ENCODE data around the gene MVB12B.

MVB12B gene

DNA sequence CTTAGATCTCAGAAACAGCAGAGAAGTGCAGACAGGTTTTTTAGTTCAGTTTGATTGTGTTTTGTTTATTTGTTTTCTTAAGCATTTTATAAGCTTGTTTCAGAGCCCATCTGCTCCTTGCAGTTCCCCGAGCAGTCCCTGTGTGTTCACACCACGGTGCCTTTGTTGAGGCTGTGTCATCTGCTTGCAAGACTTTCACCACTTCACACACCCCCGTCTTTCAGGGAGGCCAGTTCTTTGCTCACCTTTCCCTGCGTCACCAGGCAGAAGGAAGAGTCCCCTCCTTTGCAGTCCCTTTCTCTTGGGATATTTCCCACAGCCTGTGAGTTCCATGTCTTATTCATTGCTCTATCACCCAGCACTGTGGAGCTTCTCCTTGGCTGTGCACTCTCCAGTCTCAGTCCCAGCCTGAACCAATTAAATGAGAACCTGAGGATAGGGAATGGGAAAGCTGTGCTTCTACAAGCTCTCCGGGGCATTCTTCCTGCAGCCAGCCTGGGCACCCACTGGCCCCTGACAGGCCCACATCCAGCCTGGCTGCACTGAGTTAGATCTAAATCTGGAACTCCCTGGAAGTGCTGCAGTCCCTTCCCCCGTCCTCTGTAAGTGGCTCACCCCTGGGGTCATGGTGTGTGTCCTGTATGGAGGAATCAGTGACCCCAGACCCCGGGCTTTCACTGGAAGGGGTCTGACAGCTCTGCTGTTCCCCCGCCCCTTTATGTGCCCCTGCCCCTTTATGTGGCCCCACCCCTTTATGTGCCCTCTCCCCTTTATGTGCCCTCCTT is 5.5 kb downstream of the MVB12B start:
- DNase-seq, result no peak

DNA sequence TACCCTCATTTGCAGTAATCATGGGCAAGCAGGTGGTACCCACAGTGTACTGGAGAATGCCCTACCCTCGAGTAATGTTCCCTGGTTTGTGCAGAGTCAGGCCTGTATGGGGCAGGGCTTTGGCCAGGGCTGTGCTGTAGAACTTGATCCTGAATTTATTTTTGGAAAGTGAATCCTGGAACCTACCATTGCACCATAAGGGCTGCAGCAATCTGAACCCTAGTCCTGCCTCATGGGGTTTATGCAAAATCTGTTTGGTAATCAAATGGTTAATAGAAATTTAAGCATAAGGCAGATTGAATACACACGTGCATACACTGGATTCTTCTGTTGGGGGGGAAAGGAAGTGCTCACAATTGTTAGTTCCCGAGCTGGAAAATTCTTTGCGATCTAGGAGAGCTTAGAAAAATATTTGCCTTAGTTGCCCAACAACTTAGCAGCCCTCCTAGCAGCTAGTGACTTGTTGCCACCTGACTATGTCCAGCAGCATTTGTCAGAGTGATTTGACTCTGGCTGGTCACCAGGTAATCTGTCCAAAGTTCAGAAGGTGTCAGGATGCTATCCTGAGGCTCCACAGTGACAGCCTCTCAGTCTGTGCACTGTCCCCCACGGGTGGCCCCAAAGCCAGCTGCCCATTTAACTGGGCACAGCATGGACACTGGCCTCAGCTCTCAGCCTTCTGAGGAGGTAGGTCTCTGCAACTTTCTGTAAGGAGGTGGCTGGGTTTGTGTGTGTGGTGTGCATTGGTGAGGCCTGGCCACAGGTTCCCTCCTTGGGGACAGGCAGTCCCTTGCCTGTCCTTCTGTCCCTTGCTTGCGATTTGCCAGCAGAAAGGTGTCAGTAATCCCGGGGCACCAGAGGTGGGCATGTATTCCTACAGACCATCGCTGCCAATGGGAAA is 8.3 kb downstream of the MVB12B start:
- DNase-seq, result no peak

DNA sequence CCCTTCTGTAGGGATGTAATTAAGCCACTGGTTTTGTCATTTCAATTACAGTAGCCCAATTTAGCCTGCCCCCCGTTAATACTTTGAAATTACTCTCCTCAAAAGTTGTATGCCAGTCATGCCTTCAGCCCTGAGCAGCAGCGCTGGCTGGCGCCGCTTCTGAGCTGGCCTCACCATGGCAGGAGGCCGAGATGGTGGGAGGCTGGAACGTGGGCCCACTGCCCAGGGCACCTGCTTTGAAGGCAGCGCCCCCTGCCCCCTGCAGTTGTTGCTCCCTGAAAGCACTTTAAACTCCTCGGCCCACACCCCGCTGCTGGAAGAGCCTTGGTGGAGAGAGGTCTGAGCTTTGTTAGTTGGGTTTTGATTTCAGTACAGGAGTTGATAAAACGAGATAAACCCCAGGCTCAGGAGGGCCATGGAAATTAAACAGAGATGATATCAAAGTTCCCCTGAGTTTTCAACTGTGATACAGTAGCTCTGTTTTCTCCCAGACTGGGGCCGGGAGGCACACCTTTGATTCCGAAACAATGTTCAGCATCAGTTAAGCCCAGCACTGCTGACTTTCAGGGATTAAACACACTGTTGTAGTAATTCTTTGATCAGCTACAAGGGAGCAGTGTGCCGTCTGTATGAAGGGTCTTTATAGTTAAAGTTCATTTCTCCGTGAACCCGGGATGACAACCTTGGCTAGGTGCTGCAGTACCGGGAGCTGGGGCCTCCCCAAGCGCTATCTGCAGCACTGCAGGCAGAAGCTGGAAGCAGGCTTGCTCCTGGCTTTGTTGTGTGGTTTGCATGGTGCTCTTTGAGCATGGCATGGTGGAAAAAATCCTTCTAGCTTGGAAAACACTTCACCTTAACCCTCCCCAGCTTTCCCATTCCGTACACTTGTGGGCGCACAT is 9.5 kb downstream of the MVB12B start:
- no peak for DNase-seq

DNA sequence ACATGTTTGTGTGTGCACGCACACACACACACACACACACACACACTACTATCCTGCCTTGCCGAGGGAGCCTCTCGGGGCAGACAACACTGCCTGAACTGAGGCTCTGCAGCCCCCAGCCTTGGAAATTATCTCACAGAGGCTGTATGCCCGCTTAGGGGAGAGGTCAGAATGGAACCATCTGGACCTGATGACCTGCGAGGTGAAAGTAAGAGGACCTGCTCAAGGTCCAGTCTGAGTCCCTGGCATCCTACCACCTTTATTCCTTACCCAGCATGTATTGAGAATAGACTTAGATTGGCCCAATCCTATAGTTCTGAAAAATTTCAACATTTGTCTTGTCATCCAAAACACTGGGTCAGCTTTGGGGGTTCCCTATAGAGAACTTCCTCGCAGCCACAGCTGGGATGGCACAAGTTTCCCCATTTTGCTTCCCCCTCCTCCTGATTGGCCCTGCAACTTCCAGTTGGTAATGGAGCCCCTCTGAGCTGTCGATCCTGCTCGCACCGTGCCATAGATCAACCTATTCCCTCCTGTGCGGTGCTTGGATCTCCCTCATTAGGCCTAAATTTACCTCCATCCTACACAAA is 10.2 kb downstream of the MVB12B start:
- no peak for DNase-seq

DNA sequence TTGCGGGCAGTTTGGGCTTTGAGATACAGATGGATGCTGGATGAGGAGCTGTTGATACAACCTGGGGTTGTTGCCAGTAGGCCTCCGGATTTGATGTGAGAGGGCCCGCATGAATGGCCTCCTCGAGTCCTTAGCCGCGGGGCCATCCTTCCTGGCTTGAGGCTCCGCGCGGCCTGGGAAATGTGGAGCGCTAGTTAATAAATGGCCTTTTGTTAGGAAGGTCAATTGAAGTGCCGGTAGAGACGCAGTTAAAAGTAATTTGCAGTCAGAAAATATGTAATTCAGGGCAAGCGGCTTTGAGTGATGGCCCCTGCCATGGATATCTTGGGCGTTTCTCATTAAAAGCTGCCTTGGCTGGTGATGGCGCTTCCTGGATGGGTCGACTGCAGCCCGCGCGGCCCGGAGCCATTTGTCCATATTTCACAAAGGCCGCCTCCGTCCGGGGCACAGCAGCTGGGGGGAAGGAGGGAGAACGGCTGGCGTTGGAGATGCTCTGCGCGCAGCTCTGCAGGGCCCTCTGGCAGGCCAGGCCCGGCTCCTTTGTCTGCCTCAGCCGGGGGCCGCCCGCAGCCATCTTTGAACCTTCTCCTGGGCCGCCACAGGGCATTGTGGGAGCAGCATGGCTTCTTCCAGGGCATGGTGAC is 11.2 kb downstream of the MVB12B start:
- DNase-seq, result no peak

DNA sequence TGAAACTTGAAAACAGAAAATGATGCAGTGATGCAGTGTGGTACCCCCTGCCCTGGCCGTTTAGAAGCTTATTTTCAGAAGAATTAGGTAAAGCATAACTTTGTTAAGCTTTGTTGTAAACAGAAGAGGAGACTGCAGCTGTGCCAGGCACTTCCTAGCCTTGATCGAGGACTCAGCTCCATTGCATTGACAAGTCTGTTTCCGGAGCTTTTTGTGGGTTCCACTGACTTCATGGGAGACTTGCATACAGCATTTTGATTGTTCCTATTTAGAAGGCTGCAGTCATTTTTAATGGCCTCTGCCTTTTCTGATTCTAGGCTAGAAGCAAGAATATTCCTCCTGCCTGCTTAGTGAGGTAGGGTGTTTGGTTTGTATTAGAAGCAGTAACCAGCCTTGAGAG is 12.3 kb downstream of the MVB12B start:
- DNase-seq, result no peak

DNA sequence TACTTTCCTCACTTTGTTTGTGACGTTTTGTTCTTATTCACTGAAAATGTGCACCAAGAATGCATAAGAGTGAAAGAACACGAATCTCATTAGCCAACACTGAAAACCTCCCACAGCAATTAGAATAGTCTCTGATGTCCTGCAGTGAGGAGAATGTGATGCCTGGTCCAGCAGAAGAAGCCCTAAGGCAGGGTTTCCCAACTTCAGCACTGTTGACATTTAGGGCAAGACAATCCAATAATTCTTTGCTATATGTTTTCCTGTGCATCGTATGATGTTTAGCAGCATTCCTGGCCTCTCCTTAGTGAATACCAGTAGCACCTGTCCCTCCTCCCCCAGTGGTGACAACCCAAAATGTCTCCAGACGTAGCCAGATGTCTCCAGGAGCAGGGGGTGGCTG is 14.8 kb downstream of the MVB12B start:
- DNase-seq, result no peak

DNA sequence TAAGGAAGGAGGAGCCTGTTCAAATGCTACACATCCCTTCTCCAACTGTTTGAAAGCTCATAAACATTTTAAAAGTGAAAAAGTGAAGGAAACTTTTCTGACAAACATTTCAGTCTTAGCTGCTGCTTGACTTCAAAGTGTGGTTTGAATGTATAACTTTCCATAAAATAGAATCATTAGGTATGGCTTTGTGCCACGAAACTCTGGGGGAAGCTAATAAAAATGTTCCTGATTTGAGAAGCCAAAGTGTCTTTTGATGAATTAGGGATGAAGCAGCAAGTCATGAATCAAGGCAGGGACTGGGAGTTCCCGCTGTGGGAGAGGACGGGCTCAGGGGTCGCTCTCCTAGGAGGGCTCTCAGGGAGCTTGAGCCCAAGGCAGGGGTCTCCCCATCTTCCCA is 15.3 kb downstream of the MVB12B start:
- DNase-seq, result no peak

DNA sequence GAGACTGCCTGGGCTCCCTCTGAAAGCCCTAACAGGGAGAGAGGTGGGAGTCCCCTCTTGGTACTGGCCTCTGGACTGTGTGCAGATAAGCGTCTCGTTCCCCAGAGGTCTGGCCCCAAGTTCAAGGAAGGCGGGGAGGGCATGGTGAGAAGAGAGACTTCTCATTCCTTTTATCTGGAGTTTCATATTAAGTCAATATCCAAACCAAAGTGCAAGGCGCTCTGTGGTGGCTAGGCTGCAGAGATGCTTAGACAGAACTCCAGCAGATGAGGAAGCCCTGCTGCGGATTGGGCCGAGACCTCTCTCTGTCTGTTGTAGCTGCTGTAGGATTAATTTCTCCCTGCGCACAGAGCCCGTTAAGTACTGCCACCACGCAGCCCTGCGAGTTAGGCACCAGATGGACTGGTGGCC is 16.0 kb downstream of the MVB12B start:
- no peak for DNase-seq

DNA sequence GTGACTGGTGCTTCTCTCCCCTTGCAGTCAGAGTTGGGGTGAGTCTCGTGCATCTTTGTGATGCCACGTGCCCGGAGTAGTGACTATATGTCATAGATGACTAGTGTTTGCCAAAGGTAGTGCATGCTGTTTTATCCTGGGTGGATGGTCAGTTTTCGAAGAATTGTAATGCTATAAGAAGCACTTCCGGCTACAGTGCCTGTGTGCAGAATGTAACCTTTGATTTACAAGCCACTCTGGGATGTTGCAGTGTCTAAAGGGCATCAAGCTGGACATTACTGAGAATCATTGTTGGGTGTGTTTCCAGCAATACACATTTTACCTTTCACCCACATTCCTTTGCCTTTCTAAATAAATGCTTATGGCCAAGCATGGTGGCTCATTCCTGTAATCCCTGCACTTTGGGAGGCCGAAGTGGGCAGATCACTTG is 16.7 kb downstream of the MVB12B start:
- DNase-seq, result no peak

DNA sequence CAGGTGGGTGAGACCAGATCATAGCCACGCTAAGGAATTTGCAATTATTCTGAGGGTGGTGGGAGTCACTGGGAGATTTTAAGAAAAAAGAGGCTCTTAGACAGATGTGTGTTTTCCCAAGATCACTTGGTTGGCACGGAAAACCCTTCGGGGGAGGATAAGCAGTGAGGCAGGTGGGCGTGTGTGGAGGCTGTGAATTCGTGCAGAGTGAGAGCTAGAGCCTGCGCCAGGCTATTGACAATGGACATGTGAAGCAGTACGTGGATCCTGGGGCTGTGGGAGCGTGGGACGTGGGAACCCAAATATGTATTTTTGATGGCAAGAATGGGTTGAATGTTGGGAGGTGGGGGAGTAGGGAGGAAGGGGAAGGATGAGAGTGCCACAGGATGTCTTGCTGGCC is 19.4 kb downstream of the MVB12B start:
- DNase-seq, result no peak

DNA sequence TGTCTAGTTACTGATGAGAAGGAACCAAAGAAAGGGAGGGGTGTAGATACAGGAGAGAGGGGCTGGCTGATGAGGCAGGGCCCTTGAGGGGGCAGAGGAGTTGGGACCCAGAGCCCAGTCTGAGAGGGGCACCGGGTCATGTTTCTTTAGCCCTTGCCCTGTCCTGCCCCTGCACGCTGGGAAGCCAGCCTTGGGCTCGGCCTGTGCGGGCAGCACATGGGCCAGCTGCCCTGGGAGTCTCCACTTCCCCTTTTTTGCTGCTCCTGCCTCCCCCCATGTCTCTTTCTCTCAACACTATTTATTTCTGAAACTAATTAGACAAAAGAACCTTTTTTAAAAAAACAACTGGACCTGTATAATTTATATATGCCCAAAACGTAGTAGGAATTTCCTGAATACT is 20.5 kb downstream of the MVB12B start:
- no peak for DNase-seq

DNA sequence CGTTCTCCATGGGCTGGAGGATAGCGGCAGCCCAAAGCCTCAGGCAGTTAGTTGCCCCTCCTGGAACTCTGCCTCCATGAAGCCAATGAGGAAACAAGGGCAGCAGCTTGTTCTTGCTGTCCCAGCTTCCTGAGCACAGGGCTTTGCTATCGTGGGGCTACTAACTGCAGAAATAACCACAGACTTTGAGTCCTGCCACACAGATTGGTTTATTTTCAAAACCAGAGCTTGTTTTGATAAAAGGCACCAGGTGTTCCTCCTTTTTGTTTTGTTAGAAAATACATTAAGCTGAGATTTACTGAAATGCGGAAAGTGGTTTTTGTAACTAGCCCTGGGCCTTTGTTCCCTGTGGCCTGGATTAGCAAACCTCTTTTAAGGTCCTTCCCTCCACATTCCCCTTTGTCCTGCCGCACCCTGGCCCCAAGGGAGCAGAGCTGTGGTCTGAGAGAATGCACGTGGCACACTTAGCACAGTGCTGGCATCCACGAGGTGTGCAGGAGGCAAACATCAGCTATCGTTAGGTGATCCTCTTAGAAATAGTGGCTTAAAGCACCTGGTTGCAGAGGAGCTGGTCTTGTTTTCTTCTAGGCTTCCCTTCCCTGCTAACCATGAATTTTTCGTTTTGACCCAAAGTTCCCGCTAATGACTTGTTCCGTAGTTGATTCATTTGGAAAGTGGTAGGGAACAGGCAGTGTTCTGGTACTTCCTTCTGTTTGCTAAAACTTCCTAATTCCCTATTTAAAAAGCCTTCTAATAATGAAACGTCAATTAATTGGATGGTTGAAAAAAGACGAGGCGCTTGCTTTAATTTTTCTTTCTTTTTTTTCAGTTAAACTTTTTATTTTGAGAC is 21.5 kb downstream of the MVB12B start:
- DNase-seq, result no peak

DNA sequence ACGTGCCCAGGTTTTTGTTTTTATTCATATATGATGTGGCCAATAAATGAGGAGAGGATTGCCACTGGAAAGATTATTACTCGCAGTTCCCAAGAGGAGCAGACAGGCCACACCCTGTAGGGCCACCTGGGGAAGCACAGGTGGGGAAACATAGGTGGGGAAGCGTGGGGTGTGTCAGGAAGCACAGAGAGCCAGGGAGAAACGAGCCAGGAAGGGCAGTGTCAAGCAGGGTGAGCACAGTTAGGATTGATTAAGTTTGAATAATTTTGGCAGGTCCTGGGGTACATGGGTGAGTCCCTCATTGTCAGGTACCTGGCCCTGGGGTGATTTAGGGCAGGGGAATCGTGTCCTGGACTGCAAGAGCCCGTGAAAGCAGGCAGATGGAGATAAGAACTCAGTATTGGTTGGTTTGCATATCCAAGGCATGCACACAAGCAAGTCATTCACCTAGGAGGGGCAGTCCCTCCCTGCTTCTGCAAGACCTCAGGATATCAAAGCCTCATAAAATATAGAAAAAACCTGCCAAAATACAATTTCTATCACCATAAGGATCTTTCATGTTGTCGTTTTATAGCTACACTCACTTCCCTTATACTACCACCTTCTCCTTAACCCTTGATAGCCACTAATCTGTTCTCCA is 22.4 kb downstream of the MVB12B start:
- no peak for DNase-seq

DNA sequence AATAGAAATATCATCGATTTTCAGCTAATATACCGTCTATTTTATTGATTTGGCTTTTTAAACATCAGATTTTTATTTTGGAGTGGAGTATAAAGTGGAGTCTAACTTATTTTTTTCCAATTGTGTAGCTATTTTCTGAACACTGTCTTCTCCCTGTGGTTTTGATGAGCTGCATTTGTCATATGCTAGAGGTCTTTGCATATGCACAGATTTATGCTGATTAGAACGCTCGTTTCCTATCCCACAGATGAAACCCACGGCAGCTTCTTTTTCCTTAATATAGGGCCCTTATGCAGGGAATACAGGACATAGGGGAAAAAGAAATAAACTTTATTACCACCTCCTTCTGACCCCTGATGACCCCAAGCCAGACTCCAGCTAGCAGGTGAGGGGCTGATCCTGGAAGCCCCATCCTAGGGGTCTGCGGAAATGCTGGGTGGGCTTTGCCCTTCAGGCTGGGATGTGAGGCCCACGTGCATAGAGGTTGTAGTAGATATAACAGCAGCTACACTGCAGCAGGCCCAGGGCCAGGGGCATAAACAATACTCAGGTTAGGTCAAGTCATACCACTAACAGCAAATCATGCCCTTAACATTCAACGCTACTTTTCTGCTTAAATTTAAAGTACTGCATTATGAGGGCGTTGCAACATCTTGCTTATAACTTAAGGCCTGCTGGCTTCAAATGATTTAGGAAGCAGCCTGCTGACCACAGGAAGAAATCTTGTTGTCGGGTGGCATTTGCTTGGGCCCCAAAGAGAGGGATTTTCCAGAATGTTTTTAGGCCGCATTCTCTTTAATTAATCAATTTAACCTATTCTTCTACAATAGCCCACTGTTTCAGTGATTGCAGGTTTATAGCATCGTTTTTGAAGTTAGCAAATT is 28.5 kb downstream of the MVB12B start:
- no peak for DNase-seq

DNA sequence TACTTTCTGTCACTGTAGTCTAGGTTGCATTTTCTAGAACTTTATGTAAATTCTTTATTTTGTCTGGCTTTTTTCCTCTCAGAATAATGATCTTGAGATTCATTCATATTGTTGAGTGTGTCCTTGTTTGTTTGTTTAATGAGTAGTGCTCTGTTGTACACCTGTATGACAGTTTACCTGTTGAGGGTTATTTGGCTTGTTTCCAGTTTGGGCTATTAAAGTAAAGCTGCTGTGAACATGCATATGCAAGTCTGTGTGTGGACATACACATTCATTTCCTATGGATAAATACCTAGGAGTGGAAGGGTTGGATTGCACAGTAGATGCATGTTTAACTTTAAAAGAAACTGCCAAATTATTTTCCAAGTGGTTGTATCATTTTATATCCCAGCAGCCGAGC is 30.4 kb downstream of the MVB12B start:
- no peak for DNase-seq

DNA sequence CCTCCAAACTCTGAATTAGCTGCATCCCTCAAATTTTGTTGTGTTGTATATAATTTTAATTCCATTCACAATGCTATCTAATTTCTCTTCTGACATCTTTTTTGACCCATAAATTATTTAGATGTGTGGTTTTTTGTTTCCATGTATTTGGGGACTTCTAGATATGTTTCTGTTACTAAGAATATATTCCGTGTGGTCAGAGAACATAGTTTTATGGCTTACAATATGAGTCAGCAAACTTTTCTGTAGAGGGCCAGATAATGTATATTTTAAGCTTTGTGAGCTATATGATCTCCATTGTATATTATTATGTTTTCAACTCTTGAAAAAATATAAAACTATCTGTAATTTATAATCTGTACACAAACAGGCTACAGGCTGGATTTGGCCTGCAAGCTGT is 33.4 kb downstream of the MVB12B start:
- no peak for DNase-seq

DNA sequence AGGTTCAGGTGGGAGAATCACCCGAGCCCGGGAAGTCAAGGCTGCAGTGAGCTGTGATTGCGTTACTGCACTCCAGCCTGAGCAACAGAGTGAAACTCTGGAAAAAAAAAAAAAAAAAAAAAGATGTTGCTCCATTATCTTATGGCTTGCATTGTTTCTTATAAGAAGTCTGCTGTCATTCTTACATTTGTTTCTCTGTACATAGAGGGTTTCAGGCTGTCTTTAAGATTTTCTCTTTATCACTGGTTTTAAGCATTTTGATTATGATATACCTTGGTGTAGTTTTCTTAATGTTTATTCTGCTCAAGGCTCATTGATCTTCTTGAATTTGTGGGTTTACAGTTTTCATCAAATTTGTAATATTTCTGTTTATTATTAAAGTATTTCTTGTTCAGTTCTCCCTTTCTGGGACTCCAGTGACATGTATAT is 35.2 kb downstream of the MVB12B start:
- no peak for DNase-seq

DNA sequence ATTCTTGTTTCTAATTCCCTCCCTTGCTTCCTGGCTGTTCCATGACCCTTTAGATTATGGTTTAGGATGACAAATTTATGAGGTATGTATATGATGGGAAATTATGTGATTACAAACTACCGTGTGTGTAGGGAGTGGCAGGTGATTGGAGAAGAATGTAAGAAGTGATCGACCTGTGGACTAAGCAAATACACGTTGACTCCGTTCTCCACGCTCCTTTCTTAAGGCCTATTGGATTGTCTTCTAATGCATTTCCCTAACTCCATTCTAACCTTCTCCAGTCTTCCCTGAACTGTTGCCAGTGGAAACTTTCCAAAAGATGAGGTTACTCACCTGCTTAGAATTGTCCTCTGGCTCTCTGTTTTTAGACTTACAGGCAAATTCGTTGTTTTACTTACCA is 36.6 kb downstream of the MVB12B start:
- no peak for DNase-seq
